B cell (primary cell): ENCODE data around the gene RGSL1. TPM values are rescaled to one million over a fixed set of nuclear protein-coding genes. Genes with fewer than 3 reads are reported as not detected.

ENCODE experiments used
- ATAC-seq: fragments of 200-7000 bp; cut with Tn5 transposase; one replicate; pipeline ENCODE4 v1.10.0; 2021; ENCODE audit warnings: low read depth, mild to moderate bottlenecking, moderate number of reproducible peaks, moderate library complexity
- CTCF ChIA-PET: fragments of 350-600 bp; sonication (Branson Sonifier 250); formaldehyde crosslinking; loops from one replicate; lab custom pipeline; 2021; ENCODE audit warnings: antibody characterized with exemption, inconsistent platforms; lab: Charles Lee
- POLR2A ChIA-PET: fragments of 350-600 bp; sonication (Branson Sonifier 250); formaldehyde crosslinking; loops from one replicate; lab custom pipeline; 2021; ENCODE audit warnings: antibody characterized with exemption; lab: Charles Lee
- DNase-seq: peaks from one replicate; pipeline ENCODE4 v3.0.0; 2013
- H2AFZ ChIP-seq: 2 replicates; pipeline ENCODE4 v1.6.1; 2012; ENCODE audit warnings: mild to moderate bottlenecking, low read depth, low read length; ENCODE audit not compliant: insufficient read depth, poor library complexity, severe bottlenecking
- H3K27ac ChIP-seq, 2 donors: 1 replicate in 1 of 2; 2 replicates in 1 of 2; pipeline ENCODE4 v1.5.1; 2012 to 2013; ENCODE audit warnings: low read length in 2 of 2, mild to moderate bottlenecking in 2 of 2, moderate library complexity in 1 of 2
- H3K27me3 ChIP-seq, 4 experiments: fragments of 200-600 bp in 1 of 4; sonication (generic) in 1 of 4; replicated peaks in 1 of 4; 1 replicate in 2 of 4; 2 replicates in 2 of 4; pipeline versions ENCODE4 v1.6.1 to v1.7.0; 2013 to 2016; ENCODE audit warnings: low read length in 3 of 4, mild to moderate bottlenecking in 2 of 4, mixed read lengths in 1 of 4, moderate library complexity in 1 of 4; ENCODE audit not compliant: insufficient read depth in 4 of 4, control insufficient read depth in 3 of 4; ENCODE audit errors: control extremely low read depth in 1 of 4
- H3K36me3 ChIP-seq, 2 experiments: replicated peaks in 1 of 2; 1 replicate in 1 of 2; 2 replicates in 1 of 2; pipeline versions ENCODE4 v1.6.1 to v1.7.1; 2013; ENCODE audit warnings: low read length in 1 of 2; ENCODE audit not compliant: insufficient read depth in 2 of 2, control insufficient read depth in 1 of 2; ENCODE audit errors: control extremely low read depth in 1 of 2, extremely low read depth in 1 of 2
- H3K4me1 ChIP-seq, 2 donors: fragments of 200-600 bp in 1 of 2; sonication (generic) in 1 of 2; 1 replicate in 1 of 2; 2 replicates in 1 of 2; pipeline versions ENCODE4 v1.5.1 to v1.6.1; 2013 to 2017; ENCODE audit warnings: low read length in 2 of 2; ENCODE audit not compliant: control insufficient read depth in 2 of 2, insufficient read depth in 2 of 2
- H3K4me2 ChIP-seq: replicated peaks from 2 replicates; pipeline ENCODE3; 2012; ENCODE audit warnings: mild to moderate bottlenecking, low read depth, low read length; ENCODE audit not compliant: poor library complexity, severe bottlenecking
- H3K4me3 ChIP-seq, 5 experiments: fragments of 200-600 bp in 1 of 5; sonication (generic) in 1 of 5; 1 replicate in 3 of 5; 2 replicates in 2 of 5; pipeline versions ENCODE4 v1.5.1 to v1.7.0; 2011 to 2016; ENCODE audit warnings: low read length in 4 of 5, mild to moderate bottlenecking in 4 of 5, low read depth in 2 of 5, control low read depth in 1 of 5, moderate library complexity in 1 of 5; ENCODE audit not compliant: insufficient read depth in 1 of 5; ENCODE audit errors: control extremely low read depth in 1 of 5, extremely low read depth in 1 of 5
- H3K79me2 ChIP-seq: fragments of 200-600 bp; sonication (generic); one replicate; pipeline ENCODE4 v1.6.0; 2016; ENCODE audit warnings: low read length; ENCODE audit not compliant: control insufficient read depth, insufficient read depth
- H3K9ac ChIP-seq: fragments of 200-600 bp; sonication (generic); 2 replicates; pipeline ENCODE4 v1.6.1; 2017; ENCODE audit warnings: mild to moderate bottlenecking, low read length, moderate library complexity
- H3K9me3 ChIP-seq, 3 donors: one replicate each; pipeline versions ENCODE4 v1.6.1 to v1.7.1; 2013; ENCODE audit warnings: low read length in 2 of 3; ENCODE audit not compliant: control insufficient read depth in 2 of 3, insufficient read depth in 1 of 3; ENCODE audit errors: control extremely low read depth in 1 of 3
- H4K20me1 ChIP-seq: 2 replicates; pipeline ENCODE4 v1.6.0; 2012; ENCODE audit warnings: mild to moderate bottlenecking, low read length; ENCODE audit not compliant: insufficient read depth, control insufficient read depth, poor library complexity, severe bottlenecking
- H3K27ac Mint-ChIP-seq: one replicate; pipeline ENCODE4 v1.8.0; 2021; ENCODE audit warnings: mixed read lengths
- H3K27me3 Mint-ChIP-seq: one replicate; pipeline ENCODE4 v1.8.0; 2021; ENCODE audit warnings: mixed read lengths
- H3K4me1 Mint-ChIP-seq: one replicate; pipeline ENCODE4 v1.8.0; 2021; ENCODE audit warnings: mixed read lengths
- H3K4me3 Mint-ChIP-seq: one replicate; pipeline ENCODE4 v1.8.0; 2021; ENCODE audit warnings: mixed read lengths
- H3K9me3 Mint-ChIP-seq: one replicate; pipeline ENCODE4 v1.8.0; 2022; ENCODE audit warnings: mixed read lengths; ENCODE audit not compliant: insufficient read depth
- EZH2 ChIP-seq: IDR thresholded peaks from 2 replicates; pipeline ENCODE4 v1.6.1; 2012; ENCODE audit warnings: borderline replicate concordance, low read depth, mild to moderate bottlenecking, moderate library complexity, low read length; ENCODE audit not compliant: insufficient read depth, poor library complexity, severe bottlenecking
- WGBS: methylation state at CpG from one replicate; pipeline ENCODE4 v1.1.5; 2013; ENCODE audit warnings: missing lambda C conversion rate; ENCODE audit not compliant: insufficient coverage; 5-methylcytosine and 5-hydroxymethylcytosine counted together
- intact Hi-C: fragments of 100-400 bp; cut with micrococcal nuclease; formaldehyde crosslinking; loops from one replicate; pipeline ENCODE4 v1.10.0; 2022
- polyA plus RNA-seq: library from polyadenylated mRNA; depleted of rRNA; stranded (reverse); fragments of >200 nt; gene quantifications from 2 replicates; pipeline ENCODE4 v1.2.3, GENCODE V29; 2012
- small RNA-seq: library from RNA; depleted of rRNA; stranded (forward); fragments of <200 nt; gene quantifications from one replicate; pipeline ENCODE3, GENCODE V24; 2012; ENCODE audit warnings: low replicate concordance, low read depth; ENCODE audit not compliant: insufficient read length
- total RNA-seq, 2 donors: library from RNA; stranded (reverse); fragments of 120-200 nt in 1 of 2; gene quantifications; 1 replicate in 1 of 2; 2 replicates in 1 of 2; pipeline versions ENCODE4 v1.2.3 to v1.2.4, GENCODE V29; 2013 to 2022
- TF ChIP-seq, protein P1 (sequence below): fragments of 200-600 bp; IDR thresholded peaks from one replicate; pipeline ENCODE4 v1.8.0; 2022; ENCODE audit warnings: antibody characterized with exemption, mild to moderate bottlenecking

RGSL1 gene
- total and polyA plus RNA-seq, 2 donors (not counting 1 experiment from before 2014, with no cell fraction given): not detected

DNA sequence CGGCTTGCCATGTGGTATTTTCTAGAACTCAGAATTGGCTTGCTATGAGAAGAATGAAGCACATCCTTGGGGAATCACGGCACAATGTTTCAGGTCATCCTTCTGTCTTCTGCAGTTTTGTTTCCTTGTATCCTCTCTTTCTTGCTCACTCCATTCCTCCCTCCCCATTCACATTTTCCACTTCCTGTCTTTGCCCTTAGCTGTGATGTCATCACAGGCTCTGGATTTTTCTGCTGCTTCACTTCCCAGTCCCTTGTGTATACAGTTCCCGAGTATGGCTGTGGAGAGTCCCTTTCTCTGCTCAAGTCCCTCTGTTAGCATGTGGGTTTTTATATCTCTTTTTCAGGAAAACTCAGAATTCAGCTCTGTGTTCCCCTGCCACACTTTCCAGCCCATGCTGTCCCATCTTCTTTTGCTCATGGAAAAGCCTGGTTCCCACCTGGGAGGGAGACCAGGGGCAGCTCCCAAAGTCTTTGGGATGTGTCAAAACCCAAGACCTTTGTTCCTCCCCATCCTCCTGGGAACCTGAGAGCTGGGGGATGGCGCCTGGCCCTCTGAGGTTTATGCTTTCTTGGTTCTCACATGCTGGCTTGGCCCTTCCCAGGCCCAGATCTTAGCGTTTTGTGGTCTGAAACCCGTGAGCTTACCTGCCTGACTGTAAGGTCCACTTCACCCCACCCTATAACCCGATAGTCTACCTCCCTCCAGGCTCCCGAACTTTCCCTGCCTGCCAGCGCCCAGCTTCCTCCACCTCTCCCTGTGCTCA, 159.1 kb downstream of the RGSL1 start:
- H3K9ac ChIP-seq: no peak overlapping the region
- peaks cover 8% of the 10 kb centered on the region for H3K27me3 Mint-ChIP-seq

More for the DNA sequence above, 159.1 kb downstream of the RGSL1 start:
- H3K4me1 ChIP-seq: peaks cover 15 to 16% of the 10 kb centered on the region in 2 donors
- no peaks in the 10 kb centered on the region for H3K79me2 ChIP-seq
- Mint-ChIP-seq H3K4me1 (peaks cover 6% of the 10 kb centered on the region), H3K27ac (no peak overlapping the region), H3K9me3 (no peaks in the 10 kb centered on the region), H3K4me3 (no peak overlapping the region)
- ATAC-seq (no peak), DNase-seq (no peak)
- H3K4me2 ChIP-seq: no peak overlapping the region
- no peak for TF ChIP-seq EZH2
- TF ChIP-seq, protein P1, sequence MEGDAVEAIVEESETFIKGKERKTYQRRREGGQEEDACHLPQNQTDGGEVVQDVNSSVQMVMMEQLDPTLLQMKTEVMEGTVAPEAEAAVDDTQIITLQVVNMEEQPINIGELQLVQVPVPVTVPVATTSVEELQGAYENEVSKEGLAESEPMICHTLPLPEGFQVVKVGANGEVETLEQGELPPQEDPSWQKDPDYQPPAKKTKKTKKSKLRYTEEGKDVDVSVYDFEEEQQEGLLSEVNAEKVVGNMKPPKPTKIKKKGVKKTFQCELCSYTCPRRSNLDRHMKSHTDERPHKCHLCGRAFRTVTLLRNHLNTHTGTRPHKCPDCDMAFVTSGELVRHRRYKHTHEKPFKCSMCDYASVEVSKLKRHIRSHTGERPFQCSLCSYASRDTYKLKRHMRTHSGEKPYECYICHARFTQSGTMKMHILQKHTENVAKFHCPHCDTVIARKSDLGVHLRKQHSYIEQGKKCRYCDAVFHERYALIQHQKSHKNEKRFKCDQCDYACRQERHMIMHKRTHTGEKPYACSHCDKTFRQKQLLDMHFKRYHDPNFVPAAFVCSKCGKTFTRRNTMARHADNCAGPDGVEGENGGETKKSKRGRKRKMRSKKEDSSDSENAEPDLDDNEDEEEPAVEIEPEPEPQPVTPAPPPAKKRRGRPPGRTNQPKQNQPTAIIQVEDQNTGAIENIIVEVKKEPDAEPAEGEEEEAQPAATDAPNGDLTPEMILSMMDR: no peak
- intact Hi-C loops: no loop called here
- no peaks in the 10 kb centered on the region for H3K9me3 ChIP-seq
- H3K27ac ChIP-seq: no peak overlapping the region
- WGBS: 87% methylated on average over 8 of the region's 9 CpGs
- H3K36me3 ChIP-seq: no peaks in the 10 kb centered on the region
- no peaks in the 10 kb centered on the region for H4K20me1 ChIP-seq
- H3K4me3 ChIP-seq: no peak overlapping the region
- ChIA-PET POLR2A (no interaction called here), CTCF (interaction anchor here (1.8 to 24.5 kb wide), 3 partner anchors 12 to 177 kb away, joined by 6 to 989 read pairs (median 56); partner anchors contain the start of gene NPL)
- no peak overlapping the region for H2AFZ ChIP-seq
- peaks cover 1 to 34% (median 10%) of the 10 kb centered on the region in 4 experiments for H3K27me3 ChIP-seq

Small RNA genes within 50 kb of the gene (small RNA-seq; reads per million reads assigned to genes)
- gene RF00017: not detected

Other genes starting within 250 kb of the RGSL1 start
- gene GLUL, start 58.4 kb upstream of the RGSL1 start, total RNA-seq: 44.2 and 53.7 TPM in 2 replicates
- 38.9 and 66.9 TPM in 2 replicates for gene GLUL, start 58.4 kb upstream of the RGSL1 start, polyA plus RNA-seq
- not detected in 2 replicates for gene TEDDM1, start 49.5 kb upstream of the RGSL1 start, total RNA-seq
- not detected in 2 replicates for gene TEDDM1, start 49.5 kb upstream of the RGSL1 start, polyA plus RNA-seq
- gene RNASEL, start 139.1 kb downstream of the RGSL1 start, total RNA-seq: 18.1 and 21.0 TPM in 2 replicates
- gene RNASEL, start 139.1 kb downstream of the RGSL1 start, polyA plus RNA-seq: 6.9 and 7.1 TPM in 2 replicates
- gene RGS16, start 154.2 kb downstream of the RGSL1 start, total RNA-seq: 3.1 and 3.3 TPM in 2 replicates
- gene RGS16, start 154.2 kb downstream of the RGSL1 start, polyA plus RNA-seq: 11.4 and 18.3 TPM in 2 replicates
- not detected in 2 replicates for gene RGS8, start 234.4 kb downstream of the RGSL1 start, total RNA-seq
- not detected in 2 replicates for gene RGS8, start 234.4 kb downstream of the RGSL1 start, polyA plus RNA-seq